ENCODE data around the gene SBK1.
"Not testable (repeated sequence)": the region's sequence is repeated elsewhere in the genome, so short reads cannot be mapped to it uniquely, and the experiment has no call there.

The SBK1 gene

DNA sequence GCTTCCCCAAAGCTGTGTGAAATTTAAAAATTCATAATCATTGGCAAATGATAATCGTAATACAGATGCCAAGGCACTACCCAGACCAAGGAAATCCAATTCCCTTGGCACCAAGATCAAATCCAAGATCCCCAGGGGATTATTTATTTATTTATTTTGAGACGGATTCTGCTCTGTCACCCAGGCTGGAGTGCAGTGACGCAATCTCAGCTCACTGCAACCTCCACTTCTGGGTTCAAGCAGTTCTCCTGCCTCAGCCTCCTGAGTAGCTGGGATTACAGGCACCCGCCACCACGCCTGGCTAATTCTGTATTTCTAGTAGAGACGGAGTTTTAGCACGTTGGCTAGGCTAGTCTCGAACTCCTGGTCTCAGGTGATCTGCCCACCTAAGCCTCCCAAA, 43.4 kb downstream of the SBK1 start:
- DNase-seq (ENCODE audit: low spot score), result not testable (repeated sequence)

DNA sequence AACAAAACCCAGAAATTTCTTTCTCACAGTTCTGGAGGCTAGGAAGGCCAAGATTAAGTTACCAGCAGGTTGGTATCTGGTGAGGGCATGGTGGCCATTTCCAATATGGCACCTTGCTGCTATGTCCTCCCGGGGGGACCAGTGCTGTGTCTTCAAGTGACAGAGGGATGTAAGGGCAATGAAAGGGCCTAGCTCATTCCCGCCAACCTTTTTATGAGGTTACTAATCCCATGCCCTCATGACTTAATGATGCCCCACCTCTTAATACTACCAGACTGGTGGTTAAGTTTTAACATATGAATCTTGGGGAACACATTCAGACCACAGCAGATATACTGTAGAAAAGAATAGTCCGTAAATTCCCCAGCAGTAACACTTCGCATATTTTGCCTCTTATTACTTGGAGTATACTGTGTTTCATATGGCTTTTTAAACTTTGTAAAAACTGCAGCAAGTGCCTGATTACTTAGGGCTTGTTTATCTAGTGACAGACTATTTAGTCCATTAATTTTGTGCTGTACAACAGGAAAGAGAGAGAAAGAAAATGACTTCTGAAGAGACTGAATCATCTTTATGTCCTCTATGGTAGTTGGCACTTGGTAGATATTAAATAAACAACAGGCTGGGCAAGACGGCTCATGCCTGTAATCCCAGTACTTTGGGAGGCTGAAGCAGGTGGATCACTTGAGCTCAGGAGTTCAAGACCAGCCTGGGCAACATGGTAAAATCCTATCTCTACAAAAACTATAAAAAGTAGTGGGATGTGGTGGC, 44.8 kb downstream of the SBK1 start:
- not testable (repeated sequence) for DNase-seq (ENCODE audit: low spot score)

DNA sequence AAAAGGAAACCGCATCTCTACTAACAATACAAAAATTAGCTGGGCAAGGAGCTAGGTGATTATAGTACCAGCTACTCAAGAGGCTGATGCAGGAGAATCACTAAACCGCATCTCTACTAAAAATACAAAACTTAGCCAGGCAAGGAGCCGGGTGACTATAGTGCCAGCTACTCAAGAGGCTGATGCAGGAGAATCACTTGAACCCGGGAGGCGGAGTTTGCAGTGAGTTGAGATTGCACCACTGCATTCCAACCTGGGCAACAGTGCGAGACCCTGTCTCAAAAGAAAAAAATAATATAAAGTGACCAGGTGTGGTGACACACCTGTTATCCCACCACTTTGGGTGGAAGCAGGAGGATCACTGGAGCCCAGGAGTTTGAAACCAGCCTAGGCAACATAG, 45.9 kb downstream of the SBK1 start:
- DNase-seq (ENCODE audit: low spot score), result not testable (repeated sequence)

DNA sequence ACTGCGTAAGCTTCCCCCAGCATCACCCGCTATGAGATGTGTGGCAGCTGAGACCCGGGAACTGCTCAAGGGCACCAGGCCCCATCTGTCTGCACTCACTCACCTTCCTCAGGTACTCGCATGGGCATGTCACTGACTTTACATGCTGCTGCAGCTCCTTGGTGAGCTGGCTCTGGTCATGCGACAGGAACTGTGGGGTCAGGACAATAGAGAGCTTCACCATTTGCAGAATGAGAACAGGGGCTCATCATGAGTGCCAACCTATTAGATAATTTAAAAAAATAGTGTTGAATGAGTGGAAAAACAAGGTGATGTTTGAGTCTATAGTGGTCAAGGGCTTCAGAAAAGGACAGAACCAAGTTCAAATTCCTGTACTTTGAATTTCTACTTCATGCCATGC, 70.3 kb downstream of the SBK1 start:
- not testable (repeated sequence) for DNase-seq (ENCODE audit: low spot score)

DNA sequence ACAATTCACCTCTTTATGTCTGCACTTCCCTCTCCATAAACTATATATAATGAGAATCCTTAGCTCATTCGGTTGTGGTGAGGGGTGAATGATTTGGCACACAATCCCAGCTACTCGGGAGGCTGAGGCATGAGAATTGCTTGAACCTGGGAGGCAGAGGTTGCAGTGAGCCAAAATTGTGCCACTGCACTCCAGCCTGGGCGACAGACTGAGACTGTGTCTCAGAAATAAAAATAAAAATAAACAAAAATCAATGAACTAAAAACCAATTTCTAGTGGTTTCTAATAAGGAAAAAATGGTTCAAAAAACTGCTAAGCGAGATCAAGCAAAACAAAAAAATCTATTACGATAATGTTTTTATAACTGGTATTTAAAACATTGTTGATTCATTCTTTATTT, 71.1 kb downstream of the SBK1 start, which contains the start of gene NPIPB6:
Gene NPIPB6, minus strand, starts transcription at position 101 of the 400 bp plus-strand sequence. CDS start 686 bp downstream, outside the sequence.
- DNase-seq (ENCODE audit: low spot score), result not testable (repeated sequence)

DNA sequence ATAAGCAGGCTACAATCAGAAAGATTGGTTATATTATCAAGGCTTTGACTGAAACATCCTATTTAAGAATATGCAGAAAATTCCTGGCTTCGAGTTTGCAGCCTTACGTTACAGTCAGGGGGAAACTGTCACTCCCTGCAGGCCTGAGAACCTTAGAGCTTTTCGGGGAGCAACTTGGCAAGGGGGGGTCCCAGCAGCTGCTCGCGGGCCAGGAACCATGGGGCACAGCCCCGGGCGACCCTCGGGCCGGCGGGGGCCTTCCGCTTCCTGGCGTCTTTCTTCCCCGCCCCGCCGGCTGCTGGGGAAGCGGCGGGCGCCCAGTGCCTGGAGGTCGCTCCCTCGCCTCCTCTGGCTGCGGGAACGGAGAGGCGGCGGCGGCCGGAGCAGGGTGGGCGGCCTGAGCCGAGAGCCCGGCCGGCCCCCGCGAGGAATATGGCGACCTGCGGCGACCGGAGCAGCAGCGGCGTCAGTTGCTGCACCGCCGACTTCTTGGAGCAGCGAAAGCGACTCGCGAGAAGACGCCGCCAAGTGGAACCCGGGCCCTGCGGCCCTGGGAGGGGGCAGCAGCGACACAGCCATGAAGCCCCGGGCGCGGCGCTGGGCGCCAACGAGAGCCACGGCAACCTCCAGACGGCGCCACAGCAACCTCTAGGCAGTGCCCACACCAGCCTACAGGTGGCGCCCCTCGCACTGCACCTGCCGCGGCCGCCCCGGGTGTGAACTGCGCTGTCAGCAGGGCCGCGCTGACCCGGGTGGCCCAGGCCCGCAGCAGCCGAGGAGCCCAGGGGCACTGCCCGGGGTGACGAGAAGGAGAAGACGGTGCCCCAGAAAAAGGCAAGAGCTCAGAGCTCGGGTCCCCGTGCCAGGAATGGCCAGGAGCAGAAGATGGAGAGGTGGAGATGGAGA, 72.2 kb downstream of the SBK1 start:
- DNase-seq (ENCODE audit: low spot score), result not testable (repeated sequence)

DNA sequence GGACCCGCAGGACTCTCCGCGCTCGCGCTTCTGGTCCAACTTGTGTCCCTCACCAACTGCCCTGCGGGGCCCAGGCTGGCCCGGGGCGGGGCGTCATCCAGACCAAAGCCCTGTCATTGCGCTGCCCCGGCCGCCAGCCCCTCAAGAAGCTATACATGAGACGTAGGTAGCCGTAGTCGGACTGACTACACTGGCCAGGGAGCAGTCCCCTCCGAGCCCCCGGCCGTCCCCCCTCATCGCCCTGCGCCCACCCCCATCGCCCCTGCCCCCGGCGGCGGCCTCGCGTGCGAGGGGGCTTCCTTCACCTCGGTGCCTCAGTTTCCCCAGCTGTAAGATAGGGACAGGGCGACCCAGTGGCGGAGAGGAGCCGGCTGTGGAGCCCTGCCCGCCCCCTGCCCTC, 75.6 kb downstream of the SBK1 start:
- DNase-seq (ENCODE audit: low spot score), result not testable (repeated sequence)

Data from HuH-7 (cell line).